GM18498 (cell line): ENCODE results near the gene JRKL.
"Not testable (repeated sequence)": the region's sequence is repeated elsewhere in the genome, so short reads cannot be mapped to it uniquely, and the experiment has no call there.

Source experiments
- ATAC-seq: cut with Tn5 transposase; IDR thresholded peaks from one replicate; pipeline ENCODE4 v1.9.1; 2021; ENCODE audit warnings: mild to moderate bottlenecking, moderate library complexity; ENCODE audit not compliant: unreplicated experiment

The JRKL gene

DNA sequence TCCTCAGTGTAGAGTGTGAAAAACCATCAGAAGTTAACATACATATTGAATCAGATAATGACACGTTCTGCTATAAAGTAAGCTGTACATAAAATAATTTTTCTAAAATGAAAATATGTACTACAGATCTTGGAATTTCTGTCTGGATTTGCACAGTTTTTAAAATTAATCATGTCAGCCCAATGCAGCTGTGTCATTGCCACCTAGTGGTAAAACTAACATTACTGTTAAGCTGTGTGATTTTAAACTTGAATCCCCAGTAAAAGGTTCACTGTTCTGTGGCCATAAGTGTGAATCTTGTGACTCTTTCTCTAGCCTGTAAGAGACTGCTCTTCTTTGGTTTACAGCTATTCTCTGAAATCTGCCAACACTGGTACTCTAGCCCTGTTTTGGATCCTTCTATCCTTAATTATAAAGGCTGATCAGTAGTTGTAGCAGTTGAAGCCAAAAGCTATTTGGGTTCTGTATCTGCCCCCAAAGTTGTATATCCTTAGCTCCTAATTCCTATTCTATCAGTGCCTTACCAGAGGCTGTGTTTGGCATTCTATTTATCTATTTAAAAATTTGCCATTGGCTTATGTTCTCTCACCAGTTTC lies 4.0 kb downstream of the JRKL start:
- no peak for ATAC-seq

GRCh38 chr11:96394773-96395172 lies 5.0 kb downstream of the JRKL start:
- ATAC-seq: no peak

GRCh38 chr11:96396637-96397036 lies 6.8 kb downstream of the JRKL start:
- ATAC-seq: no peak

DNA sequence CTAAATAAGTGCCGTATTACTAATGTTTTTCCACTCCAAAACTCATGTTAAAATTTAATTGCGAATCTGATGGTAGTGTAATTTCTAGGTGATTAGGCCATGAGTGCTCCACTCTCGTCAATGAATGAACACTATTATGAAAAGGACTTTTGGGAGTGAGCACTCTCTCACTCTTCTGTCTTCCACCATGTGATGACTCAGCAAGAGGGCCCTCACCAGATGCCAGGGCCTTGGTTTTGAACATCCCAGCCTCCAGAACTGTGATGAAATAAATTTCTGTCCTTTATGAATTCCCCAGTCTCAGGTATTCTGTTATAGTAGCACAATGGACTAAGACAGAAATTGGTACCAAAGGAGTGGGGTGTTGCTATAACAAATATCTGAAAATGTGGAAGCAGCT lies 8.1 kb downstream of the JRKL start:
- ATAC-seq: no peak

DNA sequence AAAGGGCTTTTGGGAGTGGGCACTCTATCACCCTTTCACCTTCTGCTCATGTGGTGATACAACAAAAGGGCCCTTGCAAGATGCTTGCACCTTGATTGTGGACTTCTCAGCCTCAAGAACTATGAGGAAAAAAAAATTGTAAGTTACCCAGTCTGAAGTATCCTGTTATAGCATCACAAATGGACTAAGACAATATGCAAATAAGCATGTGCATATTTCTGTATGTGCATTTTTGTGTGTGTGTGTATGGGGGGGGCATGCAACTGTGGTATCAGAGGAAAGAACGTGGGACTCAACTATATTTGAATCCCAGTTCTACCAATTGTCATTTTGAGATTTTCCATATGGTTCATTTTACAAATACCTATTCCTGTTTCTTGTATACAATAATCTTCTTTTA lies 10.9 kb downstream of the JRKL start:
- ATAC-seq: no peak

DNA sequence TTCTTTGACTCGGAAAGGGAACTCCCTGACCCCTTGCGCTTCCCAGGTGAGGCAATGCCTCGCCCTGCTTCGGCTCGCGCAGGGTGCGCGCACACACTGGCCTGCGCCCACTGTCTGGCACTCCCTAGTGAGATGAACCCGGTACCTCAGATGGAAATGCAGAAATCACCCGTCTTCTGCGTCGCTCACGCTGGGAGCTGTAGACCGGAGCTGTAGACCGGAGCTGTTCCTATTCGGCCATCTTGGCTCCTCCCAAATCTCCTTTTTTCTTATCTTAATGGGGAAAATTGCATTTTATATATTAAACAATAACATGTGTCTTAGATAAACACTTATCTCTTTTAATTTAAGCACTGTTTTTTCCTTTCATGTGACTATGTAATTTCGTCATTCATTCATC lies 21.6 kb downstream of the JRKL start:
- not testable (repeated sequence) for ATAC-seq

DNA sequence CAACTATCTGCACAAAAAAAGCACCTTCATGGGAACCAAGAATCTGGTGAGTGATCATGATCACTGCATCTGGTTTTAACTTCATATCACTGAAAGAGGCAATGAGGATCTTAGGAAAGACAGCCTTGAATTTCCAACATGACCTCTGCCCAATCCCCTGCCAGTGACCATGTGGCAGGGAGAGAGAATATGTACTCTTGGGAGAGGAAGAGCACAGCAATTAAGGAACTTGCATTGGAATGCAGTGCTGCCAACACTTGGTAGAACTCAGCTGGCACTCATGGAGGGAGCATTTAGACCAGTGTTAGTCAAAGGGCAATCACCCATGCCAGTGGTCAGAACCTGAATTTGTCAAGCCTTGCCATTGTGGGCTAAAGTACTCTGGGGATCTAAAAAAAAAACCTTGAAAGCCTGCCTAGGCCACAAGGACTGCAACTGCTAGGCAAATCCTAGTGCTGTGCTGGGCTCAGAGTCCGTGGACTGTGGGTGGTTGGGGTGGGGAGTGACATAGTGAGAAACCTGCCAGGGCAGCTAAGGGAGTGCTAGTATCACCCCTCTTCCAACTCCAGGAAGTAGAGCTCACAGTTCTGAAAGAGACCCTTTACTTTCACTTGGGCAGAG lies 23.1 kb downstream of the JRKL start:
- peak; percentile 74 for ATAC-seq

DNA sequence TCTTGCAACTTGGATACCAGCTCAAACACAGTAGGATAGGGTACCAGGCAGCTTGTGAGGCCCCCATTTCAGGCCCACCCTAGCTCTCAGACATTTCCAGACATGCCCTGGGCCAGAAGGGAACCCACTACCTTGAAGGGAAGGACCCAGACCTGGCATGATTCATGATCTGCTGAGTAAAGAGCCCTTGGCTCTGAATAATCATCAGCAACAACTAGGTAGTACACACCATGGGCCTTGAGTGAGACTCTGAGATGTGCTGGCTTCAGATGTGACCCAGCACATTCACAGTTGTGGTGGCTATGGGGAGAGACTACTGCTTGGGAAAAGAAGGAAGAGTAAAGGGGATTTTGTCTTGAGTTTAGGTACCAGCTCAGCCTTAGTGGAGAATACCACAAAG lies 23.6 kb downstream of the JRKL start:
- peak; percentile 24 for ATAC-seq

- ATAC-seq: no peak
These were observed 34.9 kb downstream of the JRKL start for GRCh38 chr11:96424693-96425092.

DNA sequence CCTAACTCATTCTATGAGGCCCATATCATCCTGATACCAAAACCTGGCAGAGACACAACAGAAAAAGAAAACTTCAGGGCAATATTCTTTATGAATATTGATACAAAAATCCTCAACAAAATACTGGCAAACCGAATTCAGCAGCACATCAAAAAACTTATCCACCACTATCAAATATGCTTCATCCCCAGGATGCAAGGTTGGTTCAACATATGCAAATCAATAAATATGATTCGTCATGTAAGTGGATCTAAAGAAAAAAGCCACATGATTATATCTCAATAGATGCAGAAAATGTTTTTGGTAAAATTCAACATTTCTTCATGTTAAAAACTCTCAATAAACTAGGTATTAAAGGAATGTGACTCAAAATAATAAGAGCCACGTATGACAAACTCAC lies 40.9 kb downstream of the JRKL start:
- ATAC-seq: no peak

DNA sequence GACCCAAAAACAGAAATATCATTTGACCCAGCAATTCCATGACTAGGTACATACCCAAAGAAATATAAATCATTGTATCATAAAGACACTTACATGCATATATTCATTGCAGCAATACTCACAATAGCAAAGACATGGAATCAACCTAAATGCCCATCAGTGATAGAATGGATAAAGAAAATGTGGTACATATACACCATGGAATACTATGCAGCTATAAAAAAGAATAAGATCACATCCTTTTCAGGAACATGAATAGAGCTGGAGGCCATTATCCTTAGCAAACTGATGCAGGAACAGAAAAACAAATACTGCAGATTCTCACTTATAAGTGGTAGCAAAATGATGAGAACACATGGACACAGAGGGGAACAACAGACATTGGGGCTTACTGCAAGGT lies 42.8 kb downstream of the JRKL start:
- ATAC-seq: not testable (repeated sequence)
